ENCODE measurements around the gene TRPC1. TPM values are rescaled to one million over a fixed set of nuclear protein-coding genes. Genes with fewer than 3 reads are reported as not detected.
"Not testable (repeated sequence)": the region's sequence is repeated elsewhere in the genome, so short reads cannot be mapped to it uniquely, and the experiment has no call there.

TRPC1 gene
- polyA plus RNA-seq, 2 of the 4 experiments (the other 2 are of a cell fraction) = 10.3 to 32.2 TPM

DNA sequence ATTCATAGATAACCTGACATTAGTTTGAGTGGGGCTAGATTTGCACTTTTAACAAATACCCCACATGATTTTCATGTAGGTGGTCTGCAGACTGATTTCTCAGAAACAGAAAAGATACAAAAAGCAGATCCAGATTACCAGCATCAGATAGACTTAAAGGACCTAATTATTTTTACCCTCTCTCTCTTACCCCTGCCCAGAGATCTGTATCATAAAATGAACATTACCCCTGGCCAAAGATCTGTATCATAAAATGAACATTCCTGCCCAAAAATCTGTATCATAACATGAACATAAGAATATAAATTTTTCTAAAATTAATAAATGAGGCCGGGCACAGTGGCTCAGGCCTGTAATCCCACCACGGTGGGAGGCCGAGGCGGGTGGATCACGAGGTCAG lies 14.6 kb upstream of the TRPC1 start:
- Histone ChIP-seq H3K27ac (no peak overlapping the region), H3K4me3 (no peak overlapping the region), H3K9me3 (no peaks in the 10 kb centered on the region), H3K4me2 (no peak overlapping the region), H3K4me1 (no peaks in the 10 kb centered on the region)
- FAIRE-seq (no peak), DNase-seq (ENCODE audit: low read depth in 1 of 2, low spot score in 1 of 2) (no peak), ATAC-seq (no peak)
- POLR2A ChIA-PET = interaction anchor here (0.7 kb wide), 1 partner anchor 121 kb away, joined by 5 read pairs; no protein-coding TSS in a partner anchor
- CTCF ChIA-PET = interaction anchor here (0.7 kb wide), 1 partner anchor 122 kb away, joined by 3 read pairs; no protein-coding TSS in a partner anchor
- WGBS (ENCODE audit: missing lambda C conversion rate) = 96% methylated on average over 5 of the region's 5 CpGs
- TF ChIP-seq, protein P1, sequence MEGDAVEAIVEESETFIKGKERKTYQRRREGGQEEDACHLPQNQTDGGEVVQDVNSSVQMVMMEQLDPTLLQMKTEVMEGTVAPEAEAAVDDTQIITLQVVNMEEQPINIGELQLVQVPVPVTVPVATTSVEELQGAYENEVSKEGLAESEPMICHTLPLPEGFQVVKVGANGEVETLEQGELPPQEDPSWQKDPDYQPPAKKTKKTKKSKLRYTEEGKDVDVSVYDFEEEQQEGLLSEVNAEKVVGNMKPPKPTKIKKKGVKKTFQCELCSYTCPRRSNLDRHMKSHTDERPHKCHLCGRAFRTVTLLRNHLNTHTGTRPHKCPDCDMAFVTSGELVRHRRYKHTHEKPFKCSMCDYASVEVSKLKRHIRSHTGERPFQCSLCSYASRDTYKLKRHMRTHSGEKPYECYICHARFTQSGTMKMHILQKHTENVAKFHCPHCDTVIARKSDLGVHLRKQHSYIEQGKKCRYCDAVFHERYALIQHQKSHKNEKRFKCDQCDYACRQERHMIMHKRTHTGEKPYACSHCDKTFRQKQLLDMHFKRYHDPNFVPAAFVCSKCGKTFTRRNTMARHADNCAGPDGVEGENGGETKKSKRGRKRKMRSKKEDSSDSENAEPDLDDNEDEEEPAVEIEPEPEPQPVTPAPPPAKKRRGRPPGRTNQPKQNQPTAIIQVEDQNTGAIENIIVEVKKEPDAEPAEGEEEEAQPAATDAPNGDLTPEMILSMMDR (IDR thresholded peaks at IDR 0.05) = no peak
- TF ChIP-seq CBX8 (IDR thresholded peaks at IDR 0.05) (no peak), MAZ (IDR thresholded peaks at IDR 0.05; ENCODE audit: borderline replicate concordance, low read depth, low read length) (no peak), POLR2A (IDR thresholded peaks at IDR 0.05; ENCODE audit: low read length) (no peak), POLR2AphosphoS2 (conservative IDR thresholded peaks at IDR 0.05; ENCODE audit: low read length) (no peak), HOXA7 (CRISPR knock-in tag; IDR thresholded peaks at IDR 0.05) (no peak), EHF (CRISPR knock-in tag; IDR thresholded peaks at IDR 0.05) (no peak), ESRRA (IDR thresholded peaks at IDR 0.05; ENCODE audit: borderline replicate concordance, low read length) (no peak), EHMT2 (IDR thresholded peaks at IDR 0.05; ENCODE audit: low read depth) (no peak), RCOR1 (IDR thresholded peaks at IDR 0.05; ENCODE audit: low read depth, low read length) (no peak)
- TF ChIP-seq, protein P2, sequence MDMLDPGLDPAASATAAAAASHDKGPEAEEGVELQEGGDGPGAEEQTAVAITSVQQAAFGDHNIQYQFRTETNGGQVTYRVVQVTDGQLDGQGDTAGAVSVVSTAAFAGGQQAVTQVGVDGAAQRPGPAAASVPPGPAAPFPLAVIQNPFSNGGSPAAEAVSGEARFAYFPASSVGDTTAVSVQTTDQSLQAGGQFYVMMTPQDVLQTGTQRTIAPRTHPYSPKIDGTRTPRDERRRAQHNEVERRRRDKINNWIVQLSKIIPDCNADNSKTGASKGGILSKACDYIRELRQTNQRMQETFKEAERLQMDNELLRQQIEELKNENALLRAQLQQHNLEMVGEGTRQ (IDR thresholded peaks at IDR 0.05) = no peak
- TF ChIP-seq, protein P3, sequence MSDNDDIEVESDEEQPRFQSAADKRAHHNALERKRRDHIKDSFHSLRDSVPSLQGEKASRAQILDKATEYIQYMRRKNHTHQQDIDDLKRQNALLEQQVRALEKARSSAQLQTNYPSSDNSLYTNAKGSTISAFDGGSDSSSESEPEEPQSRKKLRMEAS (IDR thresholded peaks at IDR 0.05) = no peak
- TF ChIP-seq, protein P4, sequence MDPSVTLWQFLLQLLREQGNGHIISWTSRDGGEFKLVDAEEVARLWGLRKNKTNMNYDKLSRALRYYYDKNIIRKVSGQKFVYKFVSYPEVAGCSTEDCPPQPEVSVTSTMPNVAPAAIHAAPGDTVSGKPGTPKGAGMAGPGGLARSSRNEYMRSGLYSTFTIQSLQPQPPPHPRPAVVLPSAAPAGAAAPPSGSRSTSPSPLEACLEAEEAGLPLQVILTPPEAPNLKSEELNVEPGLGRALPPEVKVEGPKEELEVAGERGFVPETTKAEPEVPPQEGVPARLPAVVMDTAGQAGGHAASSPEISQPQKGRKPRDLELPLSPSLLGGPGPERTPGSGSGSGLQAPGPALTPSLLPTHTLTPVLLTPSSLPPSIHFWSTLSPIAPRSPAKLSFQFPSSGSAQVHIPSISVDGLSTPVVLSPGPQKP (IDR thresholded peaks at IDR 0.05; ENCODE audit: low read depth, low read length) = no peak

DNA sequence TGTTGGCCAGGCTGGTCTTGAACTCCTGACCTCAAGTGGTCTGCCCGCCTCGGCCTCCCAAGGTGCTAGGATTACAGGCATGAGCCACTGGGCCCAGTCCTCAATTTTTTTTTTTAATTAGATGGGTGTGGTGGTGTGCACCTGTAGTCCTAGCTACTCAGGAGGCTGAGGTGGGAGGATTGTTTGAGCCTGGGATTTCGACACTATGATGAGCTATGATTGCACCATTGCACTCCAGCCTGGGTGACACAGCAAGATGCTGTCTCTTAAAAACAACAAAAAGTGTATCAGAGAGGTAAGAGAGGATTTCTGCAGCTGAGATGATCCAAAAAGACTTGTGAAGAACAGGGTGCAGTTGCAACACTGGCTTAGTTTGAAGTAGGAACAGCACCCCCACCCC lies 9.0 kb upstream of the TRPC1 start:
- H3K4me2 ChIP-seq; DNase-seq (ENCODE audit: low read depth in 1 of 2, low spot score in 1 of 2); H3K4me3 ChIP-seq; ATAC-seq; POLR2A ChIA-PET; H3K9me3 ChIP-seq; H3K27ac ChIP-seq; FAIRE-seq; H3K4me1 ChIP-seq: not testable (repeated sequence)
- WGBS (ENCODE audit: missing lambda C conversion rate) = 88% methylated on average over 3 of the region's 3 CpGs
- CTCF ChIA-PET = interaction anchor here (1.4 kb wide), 1 partner anchor 128 kb away, joined by 4 read pairs; no protein-coding TSS in a partner anchor

DNA sequence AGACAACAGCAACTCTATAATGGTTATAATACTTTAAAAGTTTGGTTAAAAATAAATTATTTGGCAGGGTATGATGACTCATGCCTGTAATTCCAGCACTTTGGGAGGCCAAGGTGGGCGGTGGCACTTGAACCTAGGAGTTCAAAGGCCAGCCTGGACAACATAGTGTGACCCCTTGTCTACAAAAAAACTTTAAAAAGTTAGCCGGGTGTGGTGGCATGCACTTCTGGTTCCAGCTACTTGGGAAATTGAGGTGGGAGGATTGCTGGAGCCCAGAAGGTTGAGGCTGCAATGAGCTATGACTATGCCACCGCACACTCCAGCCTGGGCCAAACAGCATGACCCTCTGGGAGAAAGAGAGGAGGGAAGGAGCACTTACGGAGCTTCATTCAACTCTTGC lies 7.7 kb upstream of the TRPC1 start:
- DNase-seq (ENCODE audit: low read depth in 1 of 2, low spot score in 1 of 2) (no peak), ATAC-seq (no peak), FAIRE-seq (no peak)
- H3K4me2 ChIP-seq = no peak overlapping the region
- no peak for TF ChIP-seq KDM1A (IDR thresholded peaks at IDR 0.05; ENCODE audit: low read depth)
- TF ChIP-seq MYC (IDR thresholded peaks at IDR 0.05; ENCODE audit: borderline replicate concordance, low read length) = no peak
- no peak for TF ChIP-seq CHD4 (IDR thresholded peaks at IDR 0.05; ENCODE audit: borderline replicate concordance)
- TF ChIP-seq HEYL (CRISPR knock-in tag; IDR thresholded peaks at IDR 0.05) = no peak
- TF ChIP-seq RNF2 (IDR thresholded peaks at IDR 0.05; ENCODE audit: borderline replicate concordance, low read depth) = no peak
- no peak for TF ChIP-seq RAD21 (conservative IDR thresholded peaks at IDR 0.05 in 1 of 2, IDR thresholded peaks at IDR 0.05 in 1 of 2)
- no peak for TF ChIP-seq EHMT2 (IDR thresholded peaks at IDR 0.05; ENCODE audit: low read depth)
- TF ChIP-seq RCOR1 (IDR thresholded peaks at IDR 0.05; ENCODE audit: low read depth, low read length) = no peak
- TF ChIP-seq, protein P5, sequence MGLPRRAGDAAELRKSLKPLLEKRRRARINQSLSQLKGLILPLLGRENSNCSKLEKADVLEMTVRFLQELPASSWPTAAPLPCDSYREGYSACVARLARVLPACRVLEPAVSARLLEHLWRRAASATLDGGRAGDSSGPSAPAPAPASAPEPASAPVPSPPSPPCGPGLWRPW (IDR thresholded peaks at IDR 0.05) = no peak
- no peak for TF ChIP-seq NPAS2 (CRISPR knock-in tag; IDR thresholded peaks at IDR 0.05; ENCODE audit: borderline replicate concordance)
- TF ChIP-seq EP300 (IDR thresholded peaks at IDR 0.05) = no peak
- H3K27ac ChIP-seq = no peak overlapping the region
- 86% methylated on average over 4 of the region's 4 CpGs for WGBS (ENCODE audit: missing lambda C conversion rate)
- H3K9me3 ChIP-seq = no peaks in the 10 kb centered on the region
- no peaks in the 10 kb centered on the region for H3K4me1 ChIP-seq
- ChIA-PET CTCF (interaction anchor here (0.9 kb wide), 1 partner anchor 93 kb away, joined by 3 read pairs; no protein-coding TSS in a partner anchor), POLR2A (no interaction called here)
- no peak overlapping the region for H3K4me3 ChIP-seq

All from A549 (cell line).